T-helper 1 cell (primary cell): ENCODE data around the gene MCF2L2.
A peak's percentile ranks its signal among the peaks of the same experiment; 100 is the strongest.

Experiments used
- DNase-seq, 5 donors: peaks; one replicate each; pipeline ENCODE4 v3.0.0-alpha.2; 2012 to 2020

Gene MCF2L2

DNA sequence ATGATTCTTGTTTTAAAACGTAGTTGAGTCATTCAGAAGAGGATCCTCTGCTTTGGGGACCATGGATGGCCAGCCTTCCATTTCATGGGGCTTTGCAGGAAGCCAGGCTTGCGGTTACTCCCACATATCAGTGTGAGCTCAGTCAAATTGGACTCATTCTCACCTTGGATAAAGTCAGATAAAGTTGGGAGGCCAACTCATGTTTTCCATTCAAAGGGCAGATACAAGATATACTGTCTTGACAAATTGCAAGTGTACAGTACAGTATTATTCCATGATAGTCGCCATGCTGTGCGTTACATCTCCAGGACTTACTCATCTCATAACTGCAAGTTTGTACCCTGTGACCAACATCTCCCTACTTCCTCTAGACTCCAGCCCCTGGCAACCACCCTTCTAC, 200.8 kb downstream of the MCF2L2 start:
- no peak for DNase-seq

DNA sequence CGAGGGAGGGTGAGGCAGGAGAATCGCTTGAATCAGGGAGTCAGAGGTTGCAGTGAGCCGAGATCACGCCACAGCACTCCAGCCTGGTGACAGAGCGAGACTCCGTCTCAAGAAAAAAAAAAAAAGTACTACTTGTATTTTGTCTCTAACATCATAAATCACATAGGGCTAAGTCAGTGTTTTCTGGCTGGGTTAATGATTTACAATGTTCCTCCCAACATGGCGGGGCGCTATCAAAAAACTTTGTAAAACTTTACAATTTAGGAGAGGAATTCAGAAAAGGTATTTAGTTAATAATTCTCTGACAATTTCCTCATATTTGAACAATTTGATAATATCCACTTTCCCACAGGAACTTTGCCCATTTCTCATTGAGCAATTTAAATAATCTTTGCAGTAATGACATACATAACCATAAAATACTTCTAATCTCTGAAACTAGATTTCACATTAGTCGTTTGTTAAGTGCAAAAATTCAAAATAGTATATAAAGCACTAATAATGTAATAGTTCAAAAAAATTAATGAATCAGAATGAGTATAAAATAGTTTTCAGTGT, 202.0 kb downstream of the MCF2L2 start:
- DNase-seq: no peak

DNA sequence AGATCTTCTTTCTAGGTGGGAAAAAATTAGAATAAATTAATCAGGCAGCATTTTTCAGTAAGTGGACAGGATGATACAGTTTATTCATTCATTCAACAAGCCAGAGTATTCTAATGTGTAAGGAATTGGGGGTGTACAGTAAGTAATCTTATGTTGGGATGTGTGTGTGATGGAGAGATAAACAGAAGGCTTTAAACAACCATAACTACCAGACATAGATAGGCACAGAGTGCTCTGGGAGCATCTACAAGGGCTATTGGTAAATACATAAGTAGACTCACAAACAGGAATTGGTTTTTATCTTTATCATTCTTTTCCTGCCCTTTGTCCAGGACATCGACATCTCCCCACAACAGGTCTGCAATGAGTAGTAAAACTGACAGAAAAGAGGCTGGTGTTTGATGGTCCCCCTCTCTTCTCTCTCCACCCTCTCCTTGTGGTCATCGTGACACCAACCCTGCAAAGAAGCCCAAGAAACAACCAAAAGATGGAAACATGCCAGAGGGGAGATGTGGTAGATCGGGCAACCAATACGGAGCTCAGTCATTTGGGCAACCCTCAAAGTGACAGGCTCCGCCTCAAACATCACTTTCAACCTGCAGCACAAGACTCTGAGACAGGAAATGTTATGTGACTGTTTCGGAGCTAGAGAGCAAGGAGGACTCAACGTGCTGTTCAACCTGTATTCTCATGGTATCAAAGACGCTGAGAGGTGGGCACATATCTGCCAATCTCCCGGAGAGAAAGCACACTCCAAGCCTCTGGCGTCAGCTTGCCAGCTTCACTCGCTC, 204.0 kb downstream of the MCF2L2 start:
- peak in 2 of 5 donors; percentile 21 to 68 for DNase-seq

DNA sequence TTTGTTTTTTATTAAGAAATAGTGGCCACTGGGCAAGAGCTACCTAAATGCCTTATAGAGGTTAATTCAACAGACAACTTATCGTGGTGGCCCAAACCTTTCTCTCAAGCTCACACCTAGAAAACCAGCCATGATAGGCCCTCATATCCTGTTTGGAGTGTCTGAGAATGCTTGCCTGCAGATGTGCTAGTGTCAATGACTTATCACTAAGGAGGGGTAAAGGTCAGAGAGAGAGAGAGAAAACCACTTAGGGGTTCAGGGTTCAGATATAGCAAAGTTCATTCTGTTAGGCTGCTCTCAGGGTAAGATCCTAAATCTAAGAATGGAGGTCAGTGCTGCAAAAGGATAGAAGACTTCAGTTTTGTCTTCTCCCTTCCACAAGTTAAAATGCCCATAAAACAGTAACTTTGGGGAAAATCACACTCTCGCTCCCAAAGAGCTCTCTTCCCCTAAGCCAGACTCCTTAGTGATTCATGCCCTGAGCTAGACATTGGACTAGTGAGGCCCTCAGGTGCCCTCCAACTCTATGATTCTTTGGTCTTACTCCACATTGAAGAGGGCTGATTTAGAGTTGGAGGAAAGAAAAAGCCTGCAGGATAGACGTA, 205.7 kb downstream of the MCF2L2 start:
- no peak for DNase-seq

DNA sequence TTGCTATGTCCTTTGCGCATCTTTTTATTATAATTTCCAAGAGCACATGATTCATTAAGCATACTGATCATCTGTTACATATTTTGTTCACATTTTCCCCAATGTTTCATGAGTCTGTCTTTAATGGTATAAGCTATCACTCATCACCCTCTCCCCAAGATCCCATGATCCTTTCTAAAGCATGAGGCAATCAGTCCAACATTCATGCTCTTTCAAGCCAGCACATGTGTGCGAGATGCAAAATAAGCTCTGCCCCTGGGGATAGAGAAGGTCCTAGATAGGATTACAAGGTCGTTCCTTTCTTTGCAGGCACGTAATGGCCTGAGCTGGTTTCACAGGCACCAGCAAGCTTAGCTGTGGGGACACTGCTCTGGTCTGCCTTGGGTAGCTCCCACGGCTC, 207.6 kb downstream of the MCF2L2 start:
- no peak for DNase-seq

DNA sequence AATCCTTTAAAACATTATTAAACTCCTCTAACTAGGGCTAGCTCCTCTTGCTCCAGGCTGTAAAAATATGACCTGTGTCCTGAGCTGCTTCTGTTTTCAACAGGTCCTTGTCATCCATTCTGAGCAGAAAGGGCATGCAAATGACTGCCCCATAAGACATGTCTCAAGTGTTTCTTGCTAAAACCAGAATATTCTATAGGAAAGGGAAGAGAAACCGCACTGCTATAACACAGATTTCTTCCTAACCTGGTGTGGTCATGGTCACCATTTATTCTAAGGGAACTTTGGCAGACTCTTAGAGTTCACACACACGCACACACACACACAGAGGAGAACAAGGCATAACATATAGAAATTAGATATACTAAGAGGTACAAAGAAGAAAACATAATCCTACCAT, 209.6 kb downstream of the MCF2L2 start:
- DNase-seq: no peak

DNA sequence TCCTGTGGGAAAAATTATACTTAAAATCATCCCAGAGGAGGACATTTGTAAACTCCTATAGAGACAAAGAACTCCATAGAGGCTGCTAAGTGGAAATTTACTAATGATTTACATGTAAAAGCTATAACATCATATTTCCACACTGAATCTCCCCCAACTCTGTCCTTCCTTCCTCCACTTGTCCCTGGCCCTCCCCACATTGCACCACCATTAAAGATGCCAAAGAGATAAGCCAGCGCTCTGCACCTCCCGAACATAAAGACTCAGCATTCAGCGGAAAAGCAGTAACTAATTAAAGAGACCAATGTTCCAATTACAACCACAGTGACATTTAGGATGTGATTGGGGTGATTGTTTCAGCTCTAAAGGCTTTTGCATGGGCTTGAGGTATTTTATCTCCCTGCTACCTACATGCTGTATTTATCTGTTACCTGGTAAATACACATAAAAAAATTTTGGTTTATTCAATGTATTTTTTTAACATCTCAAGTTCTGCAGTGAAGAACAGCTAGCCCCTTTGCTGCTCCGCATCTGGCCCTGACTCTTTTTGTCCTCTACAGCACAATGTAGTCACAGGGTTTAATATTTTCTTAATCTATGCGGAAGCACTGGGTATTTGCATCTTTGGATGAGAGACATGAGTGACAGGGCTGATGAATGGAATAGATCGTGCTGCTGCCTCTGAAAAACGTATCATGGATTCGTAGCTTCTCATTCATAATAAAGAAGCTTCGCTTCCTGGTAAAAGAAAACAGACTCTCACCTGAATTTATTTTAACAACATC, 210.7 kb downstream of the MCF2L2 start:
- DNase-seq: no peak

DNA sequence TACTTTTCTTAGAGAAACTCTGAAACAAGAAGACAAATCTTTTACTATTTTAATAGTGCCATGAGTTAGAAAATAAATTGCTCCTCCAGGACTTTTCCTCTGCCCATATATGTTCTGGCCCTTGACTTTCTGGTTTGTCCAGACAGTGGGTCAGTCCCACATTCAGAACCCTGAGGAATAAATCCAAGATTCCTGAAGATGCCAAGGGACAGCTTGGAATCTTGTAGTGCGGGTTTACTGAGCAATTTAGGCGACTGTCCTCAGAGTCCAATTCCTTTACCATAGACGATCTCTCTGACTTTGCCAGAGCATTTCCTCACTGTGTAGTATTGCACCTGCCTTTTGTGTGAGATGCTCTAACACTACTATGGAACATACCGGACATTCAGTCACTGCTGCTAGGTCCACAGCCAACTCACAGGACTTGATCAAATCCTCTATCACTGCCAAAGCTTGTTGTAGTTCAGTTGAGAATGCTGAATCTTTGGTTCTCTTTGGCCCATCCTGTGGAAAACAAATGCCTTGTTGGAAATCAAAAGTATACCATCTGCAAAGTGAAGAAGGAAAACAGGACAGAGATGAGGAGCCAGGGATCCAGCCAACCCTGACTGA, 212.7 kb downstream of the MCF2L2 start:
- DNase-seq: no peak

DNA sequence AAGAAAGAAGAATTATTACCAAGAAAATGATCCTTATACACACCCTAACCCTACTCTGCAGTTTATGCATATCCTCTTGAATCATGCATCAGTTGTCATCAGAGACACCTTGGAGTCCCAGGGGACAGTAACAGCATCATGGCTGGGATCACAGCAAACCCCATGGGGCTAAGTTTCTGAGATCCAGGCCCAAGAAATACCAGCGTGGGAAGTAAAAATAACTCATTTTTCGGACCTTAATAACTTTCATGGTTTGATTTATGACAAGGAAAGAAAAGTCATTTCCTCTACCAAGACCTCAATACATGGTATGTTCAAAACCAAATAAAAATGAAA, 214.2 kb downstream of the MCF2L2 start:
- DNase-seq: no peak

DNA sequence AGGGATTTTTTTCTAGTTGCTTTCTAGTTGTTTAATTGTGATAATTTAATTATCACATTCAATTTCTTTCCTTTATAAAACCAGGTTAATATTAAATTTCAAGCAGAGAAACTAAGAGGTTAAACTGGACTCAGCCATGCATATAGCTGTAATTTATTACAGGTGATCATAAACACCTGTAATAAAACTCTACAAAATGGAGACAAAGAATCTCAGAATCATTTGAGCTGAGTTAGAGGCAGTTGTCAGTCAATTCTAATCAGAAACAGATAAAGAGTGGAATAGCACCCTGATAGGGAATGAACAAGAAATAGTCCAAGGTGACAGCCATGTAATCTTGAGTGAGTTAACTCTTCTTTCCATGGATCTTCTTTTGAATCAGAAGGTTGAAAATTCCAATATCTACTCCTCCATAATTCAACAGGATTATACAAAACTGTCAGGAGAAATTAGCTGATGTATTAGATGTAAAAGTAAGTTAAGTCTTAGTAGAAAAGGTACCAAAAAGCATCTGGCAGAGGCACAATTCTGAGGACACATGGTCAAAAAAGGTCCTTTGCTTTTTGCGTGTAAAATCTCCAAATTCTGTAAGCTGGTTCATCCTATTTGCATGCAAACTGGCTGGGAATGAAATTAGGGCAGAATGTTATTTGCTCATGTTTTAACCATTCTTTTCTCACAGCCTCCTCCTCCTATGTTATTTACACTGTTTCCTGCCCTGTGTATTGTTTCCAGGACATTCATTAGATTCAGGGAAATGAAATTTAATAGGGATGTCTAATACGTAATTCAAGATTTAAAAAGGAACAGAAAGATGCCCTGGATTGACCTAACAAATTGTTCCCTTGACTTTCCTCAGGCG, 214.8 kb downstream of the MCF2L2 start:
- DNase-seq: no peak

DNA sequence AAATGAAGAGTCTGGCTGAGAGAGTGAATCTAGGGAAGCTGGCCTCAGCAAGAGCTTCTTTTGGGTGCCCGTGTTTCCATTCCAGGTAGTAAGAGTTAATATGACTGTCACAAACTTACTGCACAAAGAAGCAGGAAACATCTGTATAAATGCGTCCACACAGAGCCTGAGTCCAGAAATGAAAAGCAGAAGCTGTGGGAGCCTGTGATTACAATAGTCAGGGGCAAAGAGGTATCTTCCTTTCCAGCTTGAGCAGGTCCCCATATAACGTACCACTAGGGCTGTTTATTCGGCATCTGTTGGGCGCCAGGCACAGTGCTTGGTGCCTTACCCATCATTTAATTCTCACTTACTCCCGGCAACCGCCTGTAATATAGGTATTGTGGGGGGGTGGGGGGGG, 215.9 kb downstream of the MCF2L2 start:
- DNase-seq: no peak

DNA sequence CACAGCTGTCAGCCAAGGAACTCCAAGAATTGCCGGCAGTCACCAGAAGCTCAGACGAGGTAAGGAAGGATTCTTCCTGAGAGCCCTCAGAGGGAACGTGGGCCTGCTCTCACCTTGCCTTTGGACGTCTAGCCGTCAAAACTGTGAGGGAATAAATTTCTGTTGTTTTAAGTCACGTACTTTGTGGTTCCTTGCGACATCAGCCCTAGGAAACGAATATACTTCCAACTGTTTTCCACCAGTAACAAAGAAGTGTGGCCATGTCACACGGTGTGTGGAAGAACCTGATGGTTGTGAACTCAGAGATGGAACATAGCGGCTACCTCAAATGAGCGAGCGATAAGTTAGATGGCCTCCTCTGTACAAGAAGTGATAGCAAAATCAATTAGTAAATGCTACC, 216.3 kb downstream of the MCF2L2 start:
- DNase-seq: no peak

DNA sequence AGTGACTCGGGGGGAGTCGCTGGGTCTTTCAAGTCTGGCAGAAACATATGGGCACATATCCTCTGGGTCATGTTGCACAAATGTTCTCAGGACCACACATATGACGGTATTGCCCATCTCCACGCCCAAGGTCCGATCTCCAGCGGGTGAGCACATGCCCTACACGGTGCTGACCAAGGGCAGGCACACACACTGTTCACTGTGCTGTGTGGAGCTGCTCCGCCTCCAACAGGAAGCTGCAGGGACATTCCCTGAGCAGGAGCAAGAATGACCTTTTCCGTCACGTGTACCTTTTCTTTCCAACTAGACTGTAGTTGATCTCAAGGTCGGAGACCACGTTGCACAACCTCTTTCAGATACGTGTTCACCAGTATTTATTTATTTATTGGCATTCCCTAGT, 217.1 kb downstream of the MCF2L2 start:
- no peak for DNase-seq

DNA sequence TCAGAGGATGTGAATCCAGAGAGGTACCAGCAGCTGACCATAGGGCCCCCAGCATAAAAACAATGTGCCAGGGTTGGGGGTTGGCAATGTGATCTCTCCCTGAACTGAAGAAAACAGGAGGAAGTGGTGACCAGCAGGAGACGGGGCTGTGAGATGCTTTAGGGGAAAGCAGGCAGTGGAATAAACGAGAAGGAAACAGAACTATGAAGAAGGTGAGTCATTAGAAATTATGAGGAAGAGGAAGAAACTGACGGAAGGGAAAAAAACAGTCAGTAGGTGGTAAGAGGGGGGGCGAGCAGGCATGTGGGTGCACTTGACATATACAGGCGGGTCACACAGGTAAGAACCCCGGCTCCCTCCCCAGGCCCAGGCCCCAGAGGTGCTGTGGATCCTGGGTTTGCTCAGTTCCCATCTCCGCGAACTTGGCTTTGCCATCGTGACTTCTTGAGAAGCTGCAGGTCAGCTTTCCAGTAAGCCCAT, 217.5 kb downstream of the MCF2L2 start:
- no peak for DNase-seq

DNA sequence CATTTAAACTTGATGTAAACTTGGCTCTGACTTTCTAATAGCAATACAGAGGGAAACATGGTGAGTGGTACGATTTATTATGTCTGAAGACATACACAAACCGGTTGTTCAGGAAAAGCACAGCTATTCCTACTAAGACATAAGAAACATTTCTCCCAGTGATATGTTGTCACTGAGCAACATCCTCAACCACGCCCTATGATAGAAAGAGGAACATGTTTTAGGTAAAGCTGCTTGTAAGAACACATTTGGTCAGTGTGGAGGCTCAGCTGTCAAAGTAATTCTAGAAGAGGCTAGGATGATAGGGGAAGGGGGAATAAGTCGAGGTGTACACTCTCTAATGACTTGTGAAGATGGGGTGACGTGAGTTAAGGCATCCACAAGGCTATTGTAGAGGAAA, 218.1 kb downstream of the MCF2L2 start:
- DNase-seq: no peak

DNA sequence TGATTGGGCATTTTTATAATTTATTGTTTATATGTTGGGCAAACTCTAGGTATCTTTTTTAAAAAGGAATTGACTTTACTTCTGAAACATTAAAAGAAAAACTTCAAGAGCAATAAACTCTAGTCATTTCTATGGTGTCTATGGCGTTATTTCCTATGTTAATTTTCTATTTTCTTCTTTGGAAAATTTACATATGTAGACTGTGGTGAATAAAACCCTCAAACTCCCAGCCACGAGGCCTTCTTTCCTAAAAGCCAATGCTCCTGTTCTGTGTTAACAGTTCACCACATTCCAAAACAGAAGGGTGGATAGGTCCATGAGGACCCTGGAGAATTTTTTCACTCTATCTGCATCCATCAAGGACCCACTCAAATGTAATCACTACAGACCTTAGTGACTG, 219.6 kb downstream of the MCF2L2 start:
- DNase-seq: no peak

DNA sequence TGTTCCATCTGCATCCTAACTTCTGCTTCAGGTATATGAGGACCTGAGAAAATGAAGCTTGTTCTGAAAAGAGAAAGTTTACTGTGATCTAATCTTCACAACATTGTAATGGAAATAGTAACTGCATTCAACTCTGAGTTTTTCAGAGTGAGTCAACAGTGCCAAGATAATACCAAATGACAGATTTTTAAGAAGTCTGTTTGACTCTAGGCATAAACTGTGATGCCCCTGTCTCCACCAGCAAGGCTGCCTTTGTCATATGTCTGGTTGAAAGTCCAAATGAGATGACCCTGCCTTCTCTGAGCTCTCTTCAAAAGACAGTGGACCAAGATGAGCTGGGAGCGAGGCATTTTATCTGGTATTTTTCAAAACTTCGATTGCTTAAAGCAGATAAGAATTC, 220.2 kb downstream of the MCF2L2 start:
- DNase-seq: no peak

DNA sequence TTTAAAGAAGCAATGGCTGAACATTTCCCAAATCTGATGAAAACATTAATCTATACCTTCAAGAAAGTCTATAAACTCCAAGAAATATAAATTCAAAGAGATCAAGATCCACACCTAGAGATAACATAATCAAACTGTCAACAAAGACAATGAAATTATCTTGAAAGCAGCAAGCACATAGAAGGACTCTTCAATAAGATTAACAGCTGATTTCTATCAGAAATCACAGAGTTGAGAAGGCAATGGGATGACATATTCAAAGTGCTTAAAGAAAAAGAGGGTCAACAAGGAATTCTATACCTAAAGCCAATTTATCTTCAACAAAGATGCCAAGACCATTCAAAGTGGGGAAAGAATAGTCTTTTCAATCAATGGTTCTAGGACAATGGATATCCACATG, 224.7 kb downstream of the MCF2L2 start:
- no peak for DNase-seq

DNA sequence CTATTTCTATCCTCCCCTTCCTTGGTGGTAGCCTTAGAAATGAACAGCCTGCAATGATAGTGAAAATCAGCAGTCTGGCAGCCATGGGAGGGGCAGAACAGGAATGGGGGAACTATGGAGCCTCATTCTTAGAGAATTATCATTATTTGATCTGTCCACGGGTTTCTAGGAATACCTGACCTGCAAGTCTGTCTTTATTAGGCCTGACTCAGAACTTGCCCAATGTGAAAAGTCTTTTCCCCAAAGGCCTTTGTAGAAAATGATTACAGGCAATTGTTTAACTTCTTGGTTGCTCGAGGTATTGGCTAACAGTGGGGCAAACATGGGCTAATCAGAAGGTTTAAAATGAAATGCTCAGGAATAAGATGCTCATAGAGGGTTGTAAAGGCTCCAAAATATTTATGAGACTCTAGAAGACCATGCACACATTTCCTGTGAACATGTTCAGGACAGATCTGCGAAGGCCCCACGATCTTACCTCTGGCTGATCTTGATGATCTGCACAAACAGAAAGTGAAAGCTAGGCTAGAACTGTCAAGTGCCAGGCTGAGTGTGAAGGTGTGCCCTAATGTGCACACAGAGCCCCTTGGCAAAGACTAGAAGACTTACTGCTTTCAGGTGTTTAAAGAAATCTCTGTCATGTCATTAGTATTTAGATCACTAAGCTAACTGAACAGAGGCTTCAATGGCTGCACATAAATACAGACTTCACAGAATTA, 226.3 kb downstream of the MCF2L2 start:
- peak in 1 of 5 donors; percentile 71 for DNase-seq

DNA sequence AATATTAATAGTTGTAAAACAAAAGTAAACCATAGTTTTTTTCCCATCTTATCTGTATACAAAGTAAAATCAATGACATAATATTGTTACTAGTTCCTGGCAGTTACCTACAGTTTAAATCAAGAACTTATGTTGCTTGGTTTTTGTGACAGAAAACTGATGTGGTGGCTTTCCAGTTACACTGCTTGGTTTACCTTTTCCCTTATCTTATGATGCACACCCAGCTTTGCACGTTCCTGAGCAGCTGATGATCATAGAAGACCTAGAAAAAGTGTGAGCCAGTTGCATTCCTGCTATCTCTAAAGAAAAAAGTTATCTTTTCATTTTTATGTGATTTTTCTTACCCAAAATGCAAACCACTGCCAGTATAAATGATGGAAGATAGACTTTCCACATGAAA, 229.5 kb downstream of the MCF2L2 start:
- no peak for DNase-seq

DNA sequence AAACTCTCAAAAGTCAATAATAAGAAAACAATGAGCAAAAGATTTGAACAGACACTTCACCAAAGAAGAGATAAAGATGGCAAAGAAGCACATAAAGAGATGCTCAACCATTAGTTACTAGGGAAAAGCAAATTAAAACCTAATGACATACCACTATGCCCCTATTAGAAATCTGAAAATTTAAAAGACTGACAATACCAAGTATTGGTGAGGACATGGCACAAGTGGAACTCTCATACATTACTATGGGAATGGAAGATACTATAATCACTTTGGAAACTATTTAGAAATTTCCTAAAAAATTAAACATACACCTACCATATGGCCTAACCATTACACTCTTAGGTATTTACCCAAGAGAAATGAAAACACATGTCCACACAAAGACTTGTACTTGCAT, 230.7 kb downstream of the MCF2L2 start:
- DNase-seq: no peak
